Cardiac muscle cell (in vitro differentiated cells and primary cell): ENCODE results near the gene ZNF804A. TPM values are rescaled to one million over a fixed set of nuclear protein-coding genes. Genes with fewer than 3 reads are reported as not detected.

Experiments
- DNase-seq, 2 donors: peaks; one replicate each; pipeline versions ENCODE4 v3.0.0 to v3.0.0-alpha.2; 2010 to 2017; ENCODE audit warnings: low read depth in 1 of 2, low spot score in 1 of 2
- H3K27ac ChIP-seq: fragments of 200-600 bp; sonication (generic); 2 replicates; pipeline ENCODE4 v1.5.1; 2016
- H3K27me3 ChIP-seq: fragments of 200-600 bp; sonication (generic); 2 replicates; pipeline ENCODE4 v1.6.0; 2016; ENCODE audit warnings: control low read depth
- H3K36me3 ChIP-seq: fragments of 200-600 bp; sonication (generic); 2 replicates; pipeline ENCODE4 v1.5.1; 2016; ENCODE audit warnings: control low read depth
- H3K4me1 ChIP-seq: fragments of 200-600 bp; sonication (generic); 2 replicates; pipeline ENCODE4 v1.8.1; 2017; ENCODE audit warnings: low read depth, mild to moderate bottlenecking, mixed run types
- H3K4me3 ChIP-seq: fragments of 200-600 bp; sonication (generic); 2 replicates; pipeline ENCODE4 v1.5.1; 2016; ENCODE audit warnings: mild to moderate bottlenecking
- H3K9me3 ChIP-seq: fragments of 200-600 bp; sonication (generic); 2 replicates; pipeline ENCODE4 v1.5.1; 2017; ENCODE audit warnings: low read depth, mild to moderate bottlenecking, control low read depth
- CTCF ChIP-seq: IDR thresholded peaks from 2 replicates; pipeline ENCODE4 v1.5.1; 2012; ENCODE audit warnings: low read depth, mild to moderate bottlenecking, low read length
- polyA plus RNA-seq: library from polyadenylated mRNA; unstranded; fragments of >200 nt; fragmentation: Nextera tagmentation; extraction: Ambion mirVana; gene quantifications from 2 replicates; pipeline ENCODE4 v1.2.1, GENCODE V29; 2016
- total RNA-seq: library from RNA; depleted of rRNA; stranded (reverse); fragments of >200 nt; gene quantifications from 2 replicates; pipeline ENCODE4 v1.2.3, GENCODE V29; 2016

ZNF804A gene
- total and polyA plus RNA-seq, 2 experiments from 2014 or later, result 0.12 TPM; not detected in 1

- Histone ChIP-seq H3K27ac (no peak overlapping the region), H3K4me1 (no peaks in the 10 kb centered on the region), H3K36me3 (no peaks in the 10 kb centered on the region), H3K27me3 (no peaks in the 10 kb centered on the region), H3K9me3 (no peaks in the 10 kb centered on the region), H3K4me3 (no peak overlapping the region)
- no peak for TF ChIP-seq CTCF
- DNase-seq, result no peak
These were observed 162.6 kb downstream of the ZNF804A start for GRCh38 chr2:184760931-184761330.

DNA sequence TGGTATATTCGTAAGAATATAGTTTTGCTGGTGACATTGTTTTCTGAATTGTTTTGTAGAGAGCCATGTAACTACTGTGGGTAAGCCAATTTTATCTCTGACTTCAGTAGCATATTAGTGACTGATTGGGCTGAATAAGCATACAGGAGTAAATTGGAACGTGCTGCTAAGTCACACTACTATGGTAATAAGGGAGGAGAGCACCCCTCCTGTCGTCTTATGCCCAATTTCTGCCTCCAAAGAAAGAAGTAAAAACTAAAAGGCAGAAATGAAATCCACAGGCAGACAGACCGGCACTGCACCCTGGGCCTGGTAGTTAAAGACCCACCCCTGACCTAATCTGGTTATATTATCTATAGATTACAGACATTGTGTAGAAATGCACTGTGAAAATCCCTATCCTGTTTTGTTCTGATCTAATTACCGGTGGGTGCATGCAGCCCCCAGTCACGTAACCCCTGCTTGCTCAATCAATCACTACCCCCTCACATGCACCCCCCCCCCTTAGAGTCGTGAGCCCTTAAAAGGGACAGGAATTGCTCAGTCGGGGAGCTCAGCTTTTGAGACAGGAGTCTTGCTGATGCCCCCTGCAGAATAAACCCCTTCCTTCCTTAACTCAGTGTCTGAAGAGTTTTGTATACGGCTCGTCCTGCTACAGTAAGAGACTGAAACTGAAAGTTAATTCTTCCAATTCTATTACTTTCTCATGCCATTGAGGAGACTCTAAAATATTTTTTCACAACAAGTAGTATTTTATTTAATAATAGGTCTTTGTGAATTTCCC is 167.0 kb downstream of the ZNF804A start:
- Histone ChIP-seq H3K36me3 (no peaks in the 10 kb centered on the region), H3K4me1 (no peaks in the 10 kb centered on the region), H3K27me3 (no peaks in the 10 kb centered on the region), H3K27ac (no peak overlapping the region), H3K4me3 (no peak overlapping the region), H3K9me3 (no peaks in the 10 kb centered on the region)
- DNase-seq, result no peak
- no peak for TF ChIP-seq CTCF

GRCh38 chr2:184767059-184767458 is 168.7 kb downstream of the ZNF804A start:
- DNase-seq, result no peak
- Histone ChIP-seq H3K9me3 (no peaks in the 10 kb centered on the region), H3K27me3 (no peaks in the 10 kb centered on the region), H3K27ac (no peak overlapping the region), H3K36me3 (no peaks in the 10 kb centered on the region), H3K4me1 (no peaks in the 10 kb centered on the region), H3K4me3 (no peak overlapping the region)
- TF ChIP-seq CTCF, result no peak

DNA sequence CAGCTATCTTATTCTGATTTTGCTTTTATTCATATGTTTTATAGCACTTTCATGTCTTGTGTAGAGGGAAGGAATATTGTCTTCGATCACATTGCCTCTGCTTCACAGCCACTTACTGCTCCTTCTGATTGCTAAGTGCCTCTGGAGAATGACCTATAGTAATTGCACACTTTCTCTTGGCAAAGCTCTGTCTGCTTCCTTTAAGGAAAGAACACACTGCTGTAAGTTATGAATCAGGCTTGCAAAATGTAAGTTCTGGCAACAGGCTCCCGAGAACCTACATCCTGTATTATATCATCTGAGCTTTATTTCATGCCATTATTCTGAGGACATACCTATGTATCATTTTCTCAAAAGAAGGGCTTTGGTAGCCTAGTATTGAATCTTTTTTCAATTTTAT is 170.7 kb downstream of the ZNF804A start:
- Histone ChIP-seq H3K4me1 (no peaks in the 10 kb centered on the region), H3K27ac (no peak overlapping the region), H3K36me3 (no peaks in the 10 kb centered on the region), H3K27me3 (no peaks in the 10 kb centered on the region), H3K4me3 (no peak overlapping the region), H3K9me3 (no peaks in the 10 kb centered on the region)
- TF ChIP-seq CTCF, result no peak
- peak; percentile 21 to 41 for DNase-seq

DNA sequence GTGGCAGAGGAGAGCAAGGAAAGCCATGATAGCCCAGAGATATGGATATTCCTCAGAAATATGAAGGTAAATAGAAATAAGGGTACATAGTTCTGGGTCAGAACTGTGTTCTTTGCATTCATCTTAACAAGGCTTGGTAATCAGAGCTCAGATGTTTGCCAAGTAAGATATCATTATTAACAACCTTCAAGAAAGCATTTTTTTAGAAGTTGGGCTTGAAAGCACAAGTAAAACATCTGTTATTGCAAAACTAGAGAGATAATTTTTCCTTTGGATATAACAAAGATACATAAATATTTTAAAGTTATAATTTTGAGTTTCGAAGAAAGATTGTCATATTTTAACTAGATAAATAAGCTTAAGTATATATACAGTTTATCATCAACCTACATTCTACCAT is 171.4 kb downstream of the ZNF804A start:
- H3K36me3 ChIP-seq, result no peaks in the 10 kb centered on the region
- no peak for TF ChIP-seq CTCF
- H3K9me3 ChIP-seq, result no peaks in the 10 kb centered on the region
- no peaks in the 10 kb centered on the region for H3K27me3 ChIP-seq
- no peak overlapping the region for H3K27ac ChIP-seq
- H3K4me1 ChIP-seq, result no peaks in the 10 kb centered on the region
- DNase-seq, result peak in 1 of 2 donors; percentile 4
- no peak overlapping the region for H3K4me3 ChIP-seq
